ENCODE data around the gene KCNJ8.

KCNJ8 gene

DNA sequence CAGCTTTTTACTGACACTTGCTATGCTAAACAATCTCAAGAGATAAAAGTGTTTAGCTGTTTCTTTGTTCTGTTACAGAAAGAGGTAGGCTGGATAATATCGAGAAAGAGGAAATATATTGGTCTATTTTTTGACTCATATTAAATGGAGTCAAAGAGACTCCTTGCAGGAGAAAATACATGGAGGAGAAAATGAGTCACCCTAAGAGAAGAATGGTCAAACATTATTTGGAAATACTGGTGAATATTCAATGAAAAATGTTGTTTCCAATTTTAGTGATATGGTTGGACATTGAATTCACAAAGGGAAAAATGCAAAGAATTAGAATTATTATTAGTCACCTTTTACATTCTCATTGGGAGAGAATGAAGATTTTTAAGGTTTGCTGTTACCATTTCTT lies 3.2 kb downstream of the KCNJ8 start:
- H3K4me3 ChIP-seq (ENCODE audit: low read depth, low read length): no peak overlapping the region
- TF ChIP-seq, protein P1, sequence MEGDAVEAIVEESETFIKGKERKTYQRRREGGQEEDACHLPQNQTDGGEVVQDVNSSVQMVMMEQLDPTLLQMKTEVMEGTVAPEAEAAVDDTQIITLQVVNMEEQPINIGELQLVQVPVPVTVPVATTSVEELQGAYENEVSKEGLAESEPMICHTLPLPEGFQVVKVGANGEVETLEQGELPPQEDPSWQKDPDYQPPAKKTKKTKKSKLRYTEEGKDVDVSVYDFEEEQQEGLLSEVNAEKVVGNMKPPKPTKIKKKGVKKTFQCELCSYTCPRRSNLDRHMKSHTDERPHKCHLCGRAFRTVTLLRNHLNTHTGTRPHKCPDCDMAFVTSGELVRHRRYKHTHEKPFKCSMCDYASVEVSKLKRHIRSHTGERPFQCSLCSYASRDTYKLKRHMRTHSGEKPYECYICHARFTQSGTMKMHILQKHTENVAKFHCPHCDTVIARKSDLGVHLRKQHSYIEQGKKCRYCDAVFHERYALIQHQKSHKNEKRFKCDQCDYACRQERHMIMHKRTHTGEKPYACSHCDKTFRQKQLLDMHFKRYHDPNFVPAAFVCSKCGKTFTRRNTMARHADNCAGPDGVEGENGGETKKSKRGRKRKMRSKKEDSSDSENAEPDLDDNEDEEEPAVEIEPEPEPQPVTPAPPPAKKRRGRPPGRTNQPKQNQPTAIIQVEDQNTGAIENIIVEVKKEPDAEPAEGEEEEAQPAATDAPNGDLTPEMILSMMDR (IDR thresholded peaks at IDR 0.05; ENCODE audit: low read depth, low read length, missing control alignments): no peak
- in situ Hi-C loops (cut with HindIII; ENCODE audit: low sequenced_read_pairs): no loop called here
- DNase-seq (ENCODE audit: low read depth): no peak

DNA sequence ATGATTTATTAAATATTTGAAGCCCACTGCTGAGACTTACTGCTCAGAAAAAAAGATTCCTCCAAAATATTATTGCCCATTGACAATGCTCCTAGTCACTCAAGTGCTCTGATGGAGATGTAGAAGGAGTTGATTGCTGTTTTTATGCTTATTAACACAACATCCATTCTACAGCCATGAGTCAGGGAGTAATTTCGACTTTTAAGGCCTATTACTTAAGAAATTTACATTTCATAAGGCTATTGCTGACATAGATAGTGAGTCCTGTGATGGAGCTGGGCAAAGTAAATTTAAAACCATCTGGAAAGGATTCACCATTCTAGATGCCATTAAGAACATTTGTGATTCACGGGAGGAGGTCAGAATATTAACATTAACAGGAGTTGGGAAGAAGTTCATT lies 5.2 kb downstream of the KCNJ8 start:
- DNase-seq (ENCODE audit: low read depth): no peak
- TF ChIP-seq, protein P1 (IDR thresholded peaks at IDR 0.05; ENCODE audit: low read depth, low read length, missing control alignments): no peak
- in situ Hi-C loops (cut with HindIII; ENCODE audit: low sequenced_read_pairs): no loop called here
- H3K4me3 ChIP-seq (ENCODE audit: low read depth, low read length): no peak overlapping the region

DNA sequence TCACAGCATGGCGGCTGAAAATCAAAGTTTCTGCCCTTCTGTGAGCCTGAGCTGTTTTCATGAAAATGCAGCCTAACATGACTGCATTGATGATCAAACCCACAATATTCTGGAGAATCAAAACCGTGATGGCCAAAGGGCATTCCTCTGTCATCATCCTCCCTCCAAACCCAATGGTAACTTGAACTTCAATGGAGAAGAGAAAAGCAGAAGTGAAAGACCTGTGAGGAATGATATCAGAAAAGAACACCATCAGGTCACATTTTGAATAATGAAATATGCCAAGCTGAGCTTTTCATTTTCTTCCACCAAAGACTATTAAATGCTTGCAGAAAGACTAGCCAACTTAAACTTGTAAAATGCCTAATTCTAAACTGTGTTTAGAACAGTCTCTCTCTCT lies 8.1 kb downstream of the KCNJ8 start:
- in situ Hi-C loops (cut with HindIII; ENCODE audit: low sequenced_read_pairs): no loop called here
- TF ChIP-seq, protein P1 (IDR thresholded peaks at IDR 0.05; ENCODE audit: low read depth, low read length, missing control alignments): no peak
- no peak overlapping the region for H3K4me3 ChIP-seq (ENCODE audit: low read depth, low read length)
- DNase-seq (ENCODE audit: low read depth): no peak

DNA sequence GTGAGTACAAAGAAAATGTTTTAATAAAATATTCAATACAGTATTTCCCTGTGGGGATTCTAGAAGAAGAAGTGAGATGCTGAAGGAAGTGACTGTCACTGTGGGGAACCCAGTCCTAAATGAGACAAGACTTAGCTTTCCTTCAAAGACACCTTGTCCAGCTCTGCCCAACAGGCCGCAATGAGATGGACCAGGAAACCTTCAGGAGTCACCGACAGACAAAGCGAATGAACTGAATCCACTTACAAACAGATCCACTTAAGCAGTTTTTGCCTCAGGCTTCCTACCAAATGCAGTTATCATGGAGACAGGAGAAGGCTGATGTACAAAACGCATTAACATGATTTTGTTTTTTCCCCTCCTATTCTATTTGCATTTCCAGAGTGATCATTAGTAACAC lies 9.6 kb downstream of the KCNJ8 start:
- DNase-seq (ENCODE audit: low read depth): no peak
- no peak overlapping the region for H3K4me3 ChIP-seq (ENCODE audit: low read depth, low read length)
- in situ Hi-C loops (cut with HindIII; ENCODE audit: low sequenced_read_pairs): no loop called here
- TF ChIP-seq, protein P1 (IDR thresholded peaks at IDR 0.05; ENCODE audit: low read depth, low read length, missing control alignments): no peak

DNA sequence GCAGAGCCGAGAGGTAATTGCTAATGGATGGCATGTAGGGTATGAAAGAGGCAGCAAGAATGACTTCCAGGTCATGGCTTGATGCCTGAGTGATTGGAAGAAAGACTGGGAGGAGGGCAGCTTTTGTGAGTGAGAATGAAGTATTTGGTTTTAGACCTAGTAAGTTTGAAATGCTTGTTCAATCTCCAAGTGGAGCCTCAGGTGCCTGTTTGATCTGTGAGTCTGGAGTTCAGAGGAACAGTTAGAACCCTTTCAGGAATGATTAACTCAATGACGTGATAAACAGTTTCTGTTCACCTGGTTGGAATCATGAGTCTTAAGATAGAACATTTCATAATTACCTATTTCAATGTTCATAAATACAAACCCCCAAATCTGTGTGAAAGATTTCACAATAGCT lies 10.4 kb downstream of the KCNJ8 start:
- TF ChIP-seq, protein P1 (IDR thresholded peaks at IDR 0.05; ENCODE audit: low read depth, low read length, missing control alignments): no peak
- DNase-seq (ENCODE audit: low read depth): no peak
- in situ Hi-C loops (cut with HindIII; ENCODE audit: low sequenced_read_pairs): no loop called here
- no peak overlapping the region for H3K4me3 ChIP-seq (ENCODE audit: low read depth, low read length)

DNA sequence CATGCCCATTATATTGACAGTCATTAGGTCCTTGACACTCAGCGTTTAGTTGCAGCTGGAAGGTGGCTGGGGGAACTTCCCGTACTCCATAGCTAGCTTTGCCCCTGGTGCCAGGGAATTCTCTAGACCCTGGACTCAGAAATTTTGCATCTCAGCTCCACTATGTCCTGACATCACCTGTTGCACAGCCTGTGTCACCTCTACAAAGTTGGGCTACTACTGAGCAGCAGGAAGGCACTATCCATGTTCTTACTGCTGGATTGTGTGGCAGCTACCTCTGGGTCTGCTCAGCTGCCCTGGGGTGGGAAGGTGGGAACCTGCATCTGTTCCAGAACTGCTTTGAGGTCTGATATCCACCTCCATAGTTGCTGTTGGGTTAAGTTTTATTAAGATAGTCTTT lies 11.0 kb downstream of the KCNJ8 start:
- TF ChIP-seq, protein P1 (IDR thresholded peaks at IDR 0.05; ENCODE audit: low read depth, low read length, missing control alignments): no peak
- in situ Hi-C loops (cut with HindIII; ENCODE audit: low sequenced_read_pairs): no loop called here
- no peak overlapping the region for H3K4me3 ChIP-seq (ENCODE audit: low read depth, low read length)
- DNase-seq (ENCODE audit: low read depth): no peak

DNA sequence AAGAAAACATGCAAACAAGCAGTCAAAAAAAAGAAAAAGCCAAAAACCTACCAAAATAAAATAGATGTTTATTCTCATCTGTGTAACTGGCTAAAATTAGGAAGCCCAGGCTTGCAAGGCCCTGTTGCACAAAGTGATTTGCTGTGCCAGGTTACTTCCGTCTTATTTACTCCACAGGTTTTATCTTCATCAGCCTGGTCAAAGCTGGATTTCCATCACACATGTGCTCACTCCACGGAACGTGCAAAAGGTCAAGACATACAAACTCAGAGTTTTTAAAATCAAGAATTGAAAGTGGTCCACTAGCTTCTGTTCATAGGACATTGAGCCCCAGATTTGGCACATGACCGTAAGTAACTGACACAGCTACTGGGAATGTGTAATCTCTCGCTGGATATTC lies 14.8 kb downstream of the KCNJ8 start:
- H3K4me3 ChIP-seq (ENCODE audit: low read depth, low read length): no peak overlapping the region
- DNase-seq (ENCODE audit: low read depth): no peak
- in situ Hi-C loops (cut with HindIII; ENCODE audit: low sequenced_read_pairs): no loop called here
- TF ChIP-seq, protein P1 (IDR thresholded peaks at IDR 0.05; ENCODE audit: low read depth, low read length, missing control alignments): no peak

Measured in astrocyte of the cerebellum (primary cell).